ENCODE data around the gene RAI1. TPM values are rescaled to one million over a fixed set of nuclear protein-coding genes. Genes with fewer than 3 reads are reported as not detected.

RAI1 gene
- total and polyA plus RNA-seq, 2 experiments from 2014 or later = 0.87 to 0.89 TPM

- TF ChIP-seq ZNF462 (CRISPR knock-in tag; IDR thresholded peaks at IDR 0.05) (no peak), JUNB (IDR thresholded peaks at IDR 0.05; ENCODE audit: unreplicated experiment) (no peak), NANOG (IDR thresholded peaks at IDR 0.05; ENCODE audit: borderline replicate concordance) (no peak), POLR2AphosphoS5 (IDR thresholded peaks at IDR 0.05; ENCODE audit: low read depth) (no peak), EZH2 (IDR thresholded peaks at IDR 0.05; ENCODE audit: low read depth, unreplicated experiment) (no peak), ZNF331 (CRISPR knock-in tag; IDR thresholded peaks at IDR 0.05; ENCODE audit: low read depth) (no peak), ETS1 (IDR thresholded peaks at IDR 0.05) (no peak)
Observed at GRCh38 chr17:17806035-17806434, 124.8 kb downstream of the RAI1 start (continued).

GRCh38 chr17:17806611-17807274, 125.5 kb downstream of the RAI1 start:
- H4K20me1 ChIP-seq (replicated peaks; ENCODE audit: insufficient read depth) = peaks cover 1% of the 10 kb centered on the region; the same call in 1 of the 2 replicates
- H3K4me1 Mint-ChIP-seq = peaks cover 14% of the 10 kb centered on the region
- H3K9me2 ChIP-seq (ENCODE audit: insufficient read depth) = no peaks in the 10 kb centered on the region
- no peak overlapping the region for H3K27ac ChIP-seq (ENCODE audit: low read depth)
- H3K27me3 ChIP-seq (ENCODE audit: insufficient read depth) = peaks cover 29% of the 10 kb centered on the region
- no peaks in the 10 kb centered on the region; the same call in 2 of the 3 replicates for H3K9me3 Mint-ChIP-seq
- 0 out of 2 replicates have a peak, but pooled peaks cover 5% of the 10 kb centered on the region for H3F3A ChIP-seq (replicated peaks; ENCODE audit: low read depth)
- H3K36me3 ChIP-seq (ENCODE audit: insufficient read depth) = no peaks in the 10 kb centered on the region
- no peak overlapping the region for H3K4me2 ChIP-seq
- no peak overlapping the region for H2AFZ ChIP-seq
- peaks cover 31% of the 10 kb centered on the region for H3K27me3 Mint-ChIP-seq (ENCODE audit: insufficient read depth, low read depth, poor library complexity)
- H3K27ac Mint-ChIP-seq = no peak overlapping the region
- no peak overlapping the region for H3K4me3 Mint-ChIP-seq
- 0 out of 3 replicates have a peak, but pooled peaks cover 3% of the 10 kb centered on the region for H3K36me3 Mint-ChIP-seq (ENCODE audit: low read depth)
- no peak for ATAC-seq
- peaks cover 15% of the 10 kb centered on the region for H3K4me1 ChIP-seq (ENCODE audit: insufficient read depth)
- DNase-seq (ENCODE audit: low spot score) = no peak
- H3K4me3 ChIP-seq = no peak overlapping the region
- H3K79me2 ChIP-seq (replicated peaks; ENCODE audit: insufficient read depth) = no peaks in the 10 kb centered on the region
- no peak for TF ChIP-seq EZH2phosphoT487 (IDR thresholded peaks at IDR 0.05; ENCODE audit: unreplicated experiment)
- no peak for TF ChIP-seq NANOG (IDR thresholded peaks at IDR 0.05; ENCODE audit: borderline replicate concordance)
- no peak for TF ChIP-seq CREB1 (CRISPR knock-in tag; IDR thresholded peaks at IDR 0.05; ENCODE audit: low read depth)

All from GM23338 (cell line).